ENCODE measurements around the gene ACYP1.
A peak's percentile ranks its signal among the peaks of the same experiment; 100 is the strongest.

The ACYP1 gene

DNA sequence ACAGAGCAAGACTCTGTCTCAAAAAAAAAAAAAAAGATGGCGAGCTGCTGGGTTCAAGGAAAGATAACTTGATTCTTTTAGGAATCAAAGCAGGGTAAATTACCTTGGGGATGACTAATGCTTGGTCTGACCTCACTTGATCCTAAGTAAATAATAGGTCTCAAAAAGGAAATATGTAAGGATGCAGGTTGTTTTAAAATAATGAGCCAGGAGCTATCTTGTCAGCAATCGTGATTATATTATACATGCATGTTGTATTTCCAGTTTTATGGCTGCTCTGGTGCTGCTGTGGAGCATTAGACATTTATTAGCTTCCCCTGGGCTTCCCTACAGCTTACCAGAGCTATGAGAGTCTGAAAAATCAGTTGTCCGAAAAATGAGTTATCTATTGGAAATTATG is 58.5 kb downstream of the ACYP1 start:
- Mint-ChIP-seq H3K4me1 (peaks cover 35% of the 10 kb centered on the region), H3K36me3 (ENCODE audit: low read depth) (peaks cover 51% of the 10 kb centered on the region), H3K27me3 (ENCODE audit: low read depth, poor library complexity) (peaks cover 3% of the 10 kb centered on the region), H3K4me3 (no peak overlapping the region), H3K9me3 (peaks cover 16% of the 10 kb centered on the region), H3K27ac (no peak overlapping the region)
- TF ChIP-seq, protein P1, sequence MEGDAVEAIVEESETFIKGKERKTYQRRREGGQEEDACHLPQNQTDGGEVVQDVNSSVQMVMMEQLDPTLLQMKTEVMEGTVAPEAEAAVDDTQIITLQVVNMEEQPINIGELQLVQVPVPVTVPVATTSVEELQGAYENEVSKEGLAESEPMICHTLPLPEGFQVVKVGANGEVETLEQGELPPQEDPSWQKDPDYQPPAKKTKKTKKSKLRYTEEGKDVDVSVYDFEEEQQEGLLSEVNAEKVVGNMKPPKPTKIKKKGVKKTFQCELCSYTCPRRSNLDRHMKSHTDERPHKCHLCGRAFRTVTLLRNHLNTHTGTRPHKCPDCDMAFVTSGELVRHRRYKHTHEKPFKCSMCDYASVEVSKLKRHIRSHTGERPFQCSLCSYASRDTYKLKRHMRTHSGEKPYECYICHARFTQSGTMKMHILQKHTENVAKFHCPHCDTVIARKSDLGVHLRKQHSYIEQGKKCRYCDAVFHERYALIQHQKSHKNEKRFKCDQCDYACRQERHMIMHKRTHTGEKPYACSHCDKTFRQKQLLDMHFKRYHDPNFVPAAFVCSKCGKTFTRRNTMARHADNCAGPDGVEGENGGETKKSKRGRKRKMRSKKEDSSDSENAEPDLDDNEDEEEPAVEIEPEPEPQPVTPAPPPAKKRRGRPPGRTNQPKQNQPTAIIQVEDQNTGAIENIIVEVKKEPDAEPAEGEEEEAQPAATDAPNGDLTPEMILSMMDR (IDR thresholded peaks at IDR 0.05) = no peak
- DNase-seq = no peak

DNA sequence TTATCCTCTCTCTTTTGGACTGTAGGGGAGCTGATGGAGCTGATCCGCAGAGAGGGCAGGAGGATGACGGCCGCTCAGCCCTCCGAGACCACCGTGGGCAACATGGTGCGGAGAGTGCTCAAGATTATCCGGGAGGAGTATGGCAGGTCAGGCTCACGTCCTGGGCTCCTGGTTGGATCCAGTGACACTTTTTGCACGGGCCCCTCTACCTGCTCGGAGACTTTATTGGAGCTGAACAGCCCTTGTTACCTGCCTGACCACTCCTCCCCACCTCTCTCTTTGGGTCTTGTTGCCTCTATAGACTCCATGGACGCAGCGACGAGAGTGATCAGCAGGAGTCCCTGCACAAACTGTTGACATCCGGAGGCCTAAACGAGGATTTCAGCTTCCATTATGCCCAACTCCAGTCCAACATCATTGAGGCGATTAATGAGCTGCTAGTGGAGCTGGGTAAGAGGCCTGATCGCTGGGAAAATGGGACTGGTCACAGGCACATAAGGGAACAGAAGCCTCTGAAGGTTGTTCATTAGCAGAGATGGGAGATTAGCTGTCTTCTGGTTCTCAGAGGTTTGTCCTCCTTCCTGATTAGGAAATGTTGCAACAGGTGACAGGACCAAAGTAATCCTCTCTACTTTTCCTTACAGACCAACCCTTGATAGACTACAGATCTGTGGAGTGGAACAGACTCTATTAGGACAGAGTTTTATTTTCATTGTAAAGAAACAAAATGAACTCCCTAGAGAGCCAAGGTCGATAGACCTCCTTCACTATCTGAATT is 60.4 kb downstream of the ACYP1 start:
- Mint-ChIP-seq H3K9me3 (peaks cover 19% of the 10 kb centered on the region), H3K27ac (peak overlapping the region; percentile 83)

More for the DNA sequence above, 60.4 kb downstream of the ACYP1 start:
- peak; percentile 8 for DNase-seq
- Mint-ChIP-seq H3K27me3 (ENCODE audit: low read depth, poor library complexity) (peaks cover 8% of the 10 kb centered on the region), H3K36me3 (ENCODE audit: low read depth) (peaks cover 38% of the 10 kb centered on the region), H3K4me3 (peak overlapping the region; percentile 99), H3K4me1 (peaks cover 35% of the 10 kb centered on the region)
- TF ChIP-seq, protein P1 (IDR thresholded peaks at IDR 0.05) = no peak

All from nephron progenitor cell (in vitro differentiated cells).